Keratinocyte (primary cell): Measurements from ENCODE around the gene C10orf90. TPM values are rescaled to one million over a fixed set of nuclear protein-coding genes. Genes with fewer than 3 reads are reported as not detected.

Experiments
- DNase-seq: peaks from one replicate; pipeline ENCODE4 v3.0.0-alpha.2; 2011; ENCODE audit warnings: low read depth, missing footprints, low spot score
- FAIRE-seq: peaks from 2 replicates; lab custom pipeline; 2011; peaks lifted over from hg19 to GRCh38; lab: Jason Lieb, UNC
- H2AFZ ChIP-seq: 2 replicates; pipeline ENCODE4 v1.6.0; 2012; ENCODE audit warnings: low read length, control low read depth, inconsistent platforms; ENCODE audit not compliant: control insufficient read depth
- H3K27ac ChIP-seq: 2 replicates; pipeline ENCODE4 v1.5.1; 2011; ENCODE audit warnings: low read length; ENCODE audit not compliant: control insufficient read depth, insufficient read depth
- H3K27me3 ChIP-seq: 3 replicates; pipeline ENCODE4 v1.6.0; 2011; ENCODE audit warnings: low read length; ENCODE audit not compliant: control insufficient read depth, insufficient read depth; ENCODE audit errors: extremely low read depth
- H3K36me3 ChIP-seq, 2 experiments: 2 replicates in 1 of 2; 3 replicates in 1 of 2; pipeline ENCODE4 v1.5.1; 2011; ENCODE audit warnings: low read length in 2 of 2, mild to moderate bottlenecking in 1 of 2; ENCODE audit not compliant: control insufficient read depth in 2 of 2, insufficient read depth in 2 of 2; ENCODE audit errors: extremely low read depth in 1 of 2
- H3K4me1 ChIP-seq: 3 replicates; pipeline ENCODE4 v1.5.1; 2011; ENCODE audit warnings: low read length; ENCODE audit not compliant: control insufficient read depth, insufficient read depth; ENCODE audit errors: extremely low read depth
- H3K4me2 ChIP-seq: 3 replicates; pipeline ENCODE4 v1.6.0; 2011; ENCODE audit warnings: low read depth, low read length; ENCODE audit not compliant: control insufficient read depth, insufficient read depth; ENCODE audit errors: extremely low read depth
- H3K4me3 ChIP-seq, 3 experiments: fragments of 200-600 bp in 1 of 3; sonication (generic) in 1 of 3; 2 replicates in 2 of 3; 3 replicates in 1 of 3; pipeline ENCODE4 v1.5.1; 2011 to 2016; ENCODE audit warnings: low read length in 3 of 3, mild to moderate bottlenecking in 3 of 3, control low read depth in 2 of 3, inconsistent platforms in 1 of 3, low read depth in 1 of 3, mixed read lengths in 1 of 3, mixed run types in 1 of 3, moderate library complexity in 1 of 3; ENCODE audit not compliant: control insufficient read depth in 2 of 3, insufficient read depth in 2 of 3; ENCODE audit errors: extremely low read depth in 1 of 3
- H3K79me2 ChIP-seq: 2 replicates; pipeline ENCODE4 v1.6.0; 2012; ENCODE audit warnings: low read length; ENCODE audit not compliant: control insufficient read depth, insufficient read depth
- H3K9ac ChIP-seq: 3 replicates; pipeline ENCODE4 v1.6.0; 2011; ENCODE audit warnings: low read length; ENCODE audit not compliant: control insufficient read depth, insufficient read depth; ENCODE audit errors: extremely low read depth
- H3K9me1 ChIP-seq: 3 replicates; pipeline ENCODE4 v1.6.0; 2011; ENCODE audit warnings: low read length; ENCODE audit not compliant: control insufficient read depth, insufficient read depth; ENCODE audit errors: extremely low read depth
- H3K9me3 ChIP-seq: 2 replicates; pipeline ENCODE4 v1.5.1; 2012; ENCODE audit warnings: low read depth, low read length; ENCODE audit not compliant: control insufficient read depth
- H4K20me1 ChIP-seq: 3 replicates; pipeline ENCODE4 v1.6.0; 2011; ENCODE audit warnings: low read length; ENCODE audit not compliant: control insufficient read depth, insufficient read depth; ENCODE audit errors: extremely low read depth
- EZH2 ChIP-seq: IDR thresholded peaks from one replicate; pipeline ENCODE4 v1.6.1; 2012; ENCODE audit warnings: inconsistent platforms, mild to moderate bottlenecking, low read length, moderate library complexity
- dilution Hi-C: fragments of 300-500 bp; cut with MboI; formaldehyde crosslinking; loops from one replicate; pipeline ENCODE4 v1.7.0; 2020; ENCODE audit warnings: low sequenced_read_pairs; ENCODE audit not compliant: extremely low pct_ligation_motif_present
- polyA plus RNA-seq, 5 experiments: library from polyadenylated mRNA; depleted of rRNA in 3 of 5; stranded (reverse) in 3 of 5; stranded (forward) in 1 of 5; unstranded in 1 of 5; fragments of >200 nt; gene quantifications; 1 replicate in 1 of 5; 2 replicates in 3 of 5; 3 replicates in 1 of 5; pipeline versions ENCODE4 v1.2.1 to v1.2.3, GENCODE V29; 2011 to 2012; ENCODE audit warnings: missing spikeins in 2 of 5, low read depth in 1 of 5, low replicate concordance in 1 of 5
- TF ChIP-seq, protein P1 (sequence below), 3 experiments: IDR thresholded peaks in 1 of 3; conservative IDR thresholded peaks in 1 of 3; optimal IDR thresholded peaks in 1 of 3; 2 replicates in 2 of 3; 3 replicates in 1 of 3; pipeline versions ENCODE3 to v1.5.1; 2011; ENCODE audit warnings: low read length in 3 of 3, mild to moderate bottlenecking in 3 of 3, moderate library complexity in 2 of 3, control low read depth in 1 of 3, inconsistent platforms in 1 of 3; ENCODE audit not compliant: insufficient read depth in 2 of 3; ENCODE audit errors: extremely low read depth in 1 of 3

C10orf90 gene
- polyA plus RNA-seq, 1 donor (not counting 4 experiments of a cell fraction or from before 2014, with no cell fraction given), result not detected

DNA sequence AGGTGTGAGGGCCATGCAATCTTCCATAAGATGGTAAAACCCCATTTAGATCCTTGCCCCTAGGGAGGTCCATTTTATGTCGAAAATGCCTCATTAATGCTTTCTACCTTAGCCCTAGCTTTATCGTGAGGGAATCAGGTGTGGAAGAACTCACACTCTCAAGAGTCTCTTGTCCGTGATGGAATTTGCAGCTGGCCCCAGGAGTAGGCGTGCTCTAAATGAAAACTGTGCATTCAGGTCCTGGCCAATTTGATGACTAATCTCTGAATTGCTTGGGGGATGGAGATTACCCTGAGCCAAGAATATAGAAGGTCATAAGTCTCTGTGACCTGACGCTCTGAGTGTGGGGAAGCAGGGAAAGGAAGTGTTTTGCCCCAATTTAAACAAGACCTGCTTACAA, 6.6 kb downstream of the C10orf90 start:
- Histone ChIP-seq H3K9me1 (no peaks in the 10 kb centered on the region), H3K9me3 (no peaks in the 10 kb centered on the region), H3K27ac (no peak overlapping the region), H3K79me2 (no peaks in the 10 kb centered on the region), H3K9ac (no peak overlapping the region), H3K27me3 (no peaks in the 10 kb centered on the region), H3K4me1 (no peaks in the 10 kb centered on the region), H3K36me3 (no peaks in the 10 kb centered on the region), H3K4me3 (no peak overlapping the region), H3K4me2 (no peak overlapping the region), H4K20me1 (no peaks in the 10 kb centered on the region), H2AFZ (no peak overlapping the region)
- TF ChIP-seq EZH2, result no peak
- TF ChIP-seq, protein P1, sequence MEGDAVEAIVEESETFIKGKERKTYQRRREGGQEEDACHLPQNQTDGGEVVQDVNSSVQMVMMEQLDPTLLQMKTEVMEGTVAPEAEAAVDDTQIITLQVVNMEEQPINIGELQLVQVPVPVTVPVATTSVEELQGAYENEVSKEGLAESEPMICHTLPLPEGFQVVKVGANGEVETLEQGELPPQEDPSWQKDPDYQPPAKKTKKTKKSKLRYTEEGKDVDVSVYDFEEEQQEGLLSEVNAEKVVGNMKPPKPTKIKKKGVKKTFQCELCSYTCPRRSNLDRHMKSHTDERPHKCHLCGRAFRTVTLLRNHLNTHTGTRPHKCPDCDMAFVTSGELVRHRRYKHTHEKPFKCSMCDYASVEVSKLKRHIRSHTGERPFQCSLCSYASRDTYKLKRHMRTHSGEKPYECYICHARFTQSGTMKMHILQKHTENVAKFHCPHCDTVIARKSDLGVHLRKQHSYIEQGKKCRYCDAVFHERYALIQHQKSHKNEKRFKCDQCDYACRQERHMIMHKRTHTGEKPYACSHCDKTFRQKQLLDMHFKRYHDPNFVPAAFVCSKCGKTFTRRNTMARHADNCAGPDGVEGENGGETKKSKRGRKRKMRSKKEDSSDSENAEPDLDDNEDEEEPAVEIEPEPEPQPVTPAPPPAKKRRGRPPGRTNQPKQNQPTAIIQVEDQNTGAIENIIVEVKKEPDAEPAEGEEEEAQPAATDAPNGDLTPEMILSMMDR (optimal IDR thresholded peaks at IDR 0.05 in 1 of 3, IDR thresholded peaks at IDR 0.05 in 1 of 3, conservative IDR thresholded peaks at IDR 0.05 in 1 of 3; ENCODE audit: extremely low read depth in 1 of 3, insufficient read depth in 2 of 3, low read length in 3 of 3), result no peak
- DNase-seq, result no peak
- no peak for FAIRE-seq
- dilution Hi-C loops, result no loop called here

DNA sequence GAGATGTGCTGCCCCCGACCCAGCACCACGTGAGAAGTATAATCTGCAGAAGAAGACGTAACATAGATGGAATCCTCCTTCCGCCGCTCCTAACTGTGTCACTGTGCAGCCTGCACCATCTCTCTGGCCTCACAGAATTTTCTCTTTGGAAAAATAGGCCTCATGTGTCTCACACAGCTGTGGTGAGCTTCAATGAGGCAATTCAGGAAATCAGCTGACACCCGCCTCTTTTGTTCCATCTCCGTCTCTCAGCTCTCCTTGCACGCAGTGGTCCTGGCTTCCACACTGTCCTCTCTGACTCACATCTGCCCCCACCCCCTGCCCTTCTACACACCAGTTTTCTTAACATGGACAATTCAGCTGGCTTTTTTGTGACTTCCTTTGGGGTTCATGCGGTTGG, 7.2 kb downstream of the C10orf90 start:
- Histone ChIP-seq H4K20me1 (no peaks in the 10 kb centered on the region), H3K4me1 (no peaks in the 10 kb centered on the region), H3K9me1 (no peaks in the 10 kb centered on the region), H3K9me3 (no peaks in the 10 kb centered on the region), H3K4me3 (no peak overlapping the region), H3K36me3 (no peaks in the 10 kb centered on the region), H3K27me3 (no peaks in the 10 kb centered on the region), H3K79me2 (no peaks in the 10 kb centered on the region), H3K27ac (no peak overlapping the region), H2AFZ (no peak overlapping the region), H3K9ac (no peak overlapping the region), H3K4me2 (no peak overlapping the region)
- dilution Hi-C loops, result no loop called here
- FAIRE-seq (no peak), DNase-seq (no peak)
- no peak for TF ChIP-seq EZH2
- TF ChIP-seq, protein P1 (optimal IDR thresholded peaks at IDR 0.05 in 1 of 3, IDR thresholded peaks at IDR 0.05 in 1 of 3, conservative IDR thresholded peaks at IDR 0.05 in 1 of 3; ENCODE audit: extremely low read depth in 1 of 3, insufficient read depth in 2 of 3, low read length in 3 of 3), result no peak
